Measurements from ENCODE around the gene SLC13A3. TPM values are rescaled to one million over a fixed set of nuclear protein-coding genes. Genes with fewer than 3 reads are reported as not detected.

Gene SLC13A3
- total and polyA plus RNA-seq, 2 donors from 2014 or later = 31.5 to 241 TPM

DNA sequence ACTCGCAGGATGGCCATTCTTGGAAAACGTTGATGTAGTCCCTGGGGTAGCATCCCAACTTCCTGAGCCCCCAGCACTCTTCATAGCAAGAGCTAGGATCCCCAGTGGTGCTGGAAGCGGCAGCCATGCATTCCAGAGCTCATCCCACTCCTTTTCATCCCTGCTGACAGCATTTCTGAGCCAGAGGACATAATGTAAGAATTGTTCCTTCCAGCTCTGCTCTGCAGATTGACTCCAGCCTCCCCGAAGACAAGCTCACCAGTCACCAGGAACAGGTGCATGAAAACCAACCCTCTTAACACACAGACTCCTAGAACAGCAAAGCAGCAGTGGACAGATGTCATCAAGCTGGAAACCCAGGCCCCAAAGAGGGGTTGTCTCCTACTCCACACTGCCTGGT, 3.8 kb downstream of the SLC13A3 start:
- Histone ChIP-seq H3K4me3 (ENCODE audit: low read length in 3 of 3) (peak overlapping the region in 2 of 3 donors; percentile 73 to 85), H3K4me1 (ENCODE audit: control insufficient read depth in 2 of 3, insufficient read depth in 2 of 3, low read depth in 1 of 3, low read length in 3 of 3) (peaks cover 0 to 5% (median 0%) of the 10 kb centered on the region in 3 donors), H3K9me3 (ENCODE audit: control insufficient read depth in 2 of 3, insufficient read depth in 1 of 3, low read length in 3 of 3) (no peaks in the 10 kb centered on the region), H3K36me3 (ENCODE audit: control insufficient read depth in 2 of 3, insufficient read depth in 3 of 3, low read length in 3 of 3) (peaks cover 0 to 6% (median 0%) of the 10 kb centered on the region in 3 donors), H3K9ac (ENCODE audit: low read length in 3 of 3) (peak overlapping the region in 1 of 3 donors; percentile 37), H3K27me3 (ENCODE audit: control insufficient read depth, insufficient read depth, low read length) (no peaks in the 10 kb centered on the region), H3K27ac (ENCODE audit: low read depth in 2 of 2, low read length in 2 of 2) (peak overlapping the region; percentile 63 to 81)
- TF ChIP-seq, protein P1, sequence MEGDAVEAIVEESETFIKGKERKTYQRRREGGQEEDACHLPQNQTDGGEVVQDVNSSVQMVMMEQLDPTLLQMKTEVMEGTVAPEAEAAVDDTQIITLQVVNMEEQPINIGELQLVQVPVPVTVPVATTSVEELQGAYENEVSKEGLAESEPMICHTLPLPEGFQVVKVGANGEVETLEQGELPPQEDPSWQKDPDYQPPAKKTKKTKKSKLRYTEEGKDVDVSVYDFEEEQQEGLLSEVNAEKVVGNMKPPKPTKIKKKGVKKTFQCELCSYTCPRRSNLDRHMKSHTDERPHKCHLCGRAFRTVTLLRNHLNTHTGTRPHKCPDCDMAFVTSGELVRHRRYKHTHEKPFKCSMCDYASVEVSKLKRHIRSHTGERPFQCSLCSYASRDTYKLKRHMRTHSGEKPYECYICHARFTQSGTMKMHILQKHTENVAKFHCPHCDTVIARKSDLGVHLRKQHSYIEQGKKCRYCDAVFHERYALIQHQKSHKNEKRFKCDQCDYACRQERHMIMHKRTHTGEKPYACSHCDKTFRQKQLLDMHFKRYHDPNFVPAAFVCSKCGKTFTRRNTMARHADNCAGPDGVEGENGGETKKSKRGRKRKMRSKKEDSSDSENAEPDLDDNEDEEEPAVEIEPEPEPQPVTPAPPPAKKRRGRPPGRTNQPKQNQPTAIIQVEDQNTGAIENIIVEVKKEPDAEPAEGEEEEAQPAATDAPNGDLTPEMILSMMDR (IDR thresholded peaks at IDR 0.05; ENCODE audit: borderline replicate concordance, extremely low read depth, insufficient read depth) = no peak
- no peak for DNase-seq
- intact Hi-C loops (cut with DNase I) = no loop called here
- no peak for FAIRE-seq

DNA sequence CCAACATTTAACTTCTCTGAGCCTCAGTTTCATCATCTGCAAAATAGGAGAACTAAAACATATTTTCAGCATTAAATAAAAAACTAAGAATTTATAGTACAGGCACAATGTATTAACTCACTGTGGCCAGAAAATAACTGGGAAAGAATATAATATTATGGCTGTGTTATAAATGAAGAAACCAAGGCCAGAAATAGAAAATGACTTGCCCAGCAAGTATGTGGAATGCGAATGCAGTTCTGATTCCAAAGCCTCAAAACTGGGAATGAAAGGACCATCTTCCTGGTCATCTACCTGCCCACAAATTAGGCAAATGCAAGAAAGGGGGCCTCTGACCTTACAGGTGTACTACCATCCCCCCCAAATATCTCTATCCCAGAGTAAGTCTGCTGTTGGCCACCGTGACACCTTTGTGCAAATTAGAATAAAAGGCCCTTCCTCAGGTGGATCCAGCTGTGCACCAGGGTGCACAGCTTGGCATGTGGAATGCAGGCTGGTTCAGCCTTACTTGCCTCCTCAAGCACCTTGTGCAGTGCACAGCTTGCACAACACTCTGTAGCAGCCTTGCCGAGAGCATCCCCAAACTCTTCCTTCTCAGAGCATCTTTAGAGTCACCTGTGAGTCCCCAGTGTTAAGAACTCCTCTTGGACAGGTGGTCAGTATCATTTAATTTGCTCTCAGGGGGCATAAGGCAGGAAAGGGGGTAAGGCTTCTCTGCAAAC, 4.4 kb downstream of the SLC13A3 start:
- intact Hi-C loops (cut with DNase I) = no loop called here
- FAIRE-seq = no peak
- Histone ChIP-seq H3K9me3 (ENCODE audit: control insufficient read depth in 2 of 3, insufficient read depth in 1 of 3, low read length in 3 of 3) (no peaks in the 10 kb centered on the region), H3K4me1 (ENCODE audit: control insufficient read depth in 2 of 3, insufficient read depth in 2 of 3, low read depth in 1 of 3, low read length in 3 of 3) (peaks cover 0 to 5% (median 0%) of the 10 kb centered on the region in 3 donors), H3K4me3 (ENCODE audit: low read length in 3 of 3) (peak overlapping the region in 2 of 3 donors; percentile 73 to 85), H3K36me3 (ENCODE audit: control insufficient read depth in 2 of 3, insufficient read depth in 3 of 3, low read length in 3 of 3) (peaks cover 0 to 6% (median 0%) of the 10 kb centered on the region in 3 donors), H3K9ac (ENCODE audit: low read length in 3 of 3) (peak overlapping the region in 1 of 3 donors; percentile 37), H3K27me3 (ENCODE audit: control insufficient read depth, insufficient read depth, low read length) (no peaks in the 10 kb centered on the region), H3K27ac (ENCODE audit: low read depth in 2 of 2, low read length in 2 of 2) (peak overlapping the region; percentile 63 to 81)
- TF ChIP-seq, protein P1 (IDR thresholded peaks at IDR 0.05; ENCODE audit: borderline replicate concordance, extremely low read depth, insufficient read depth) = no peak
- DNase-seq = no peak

DNA sequence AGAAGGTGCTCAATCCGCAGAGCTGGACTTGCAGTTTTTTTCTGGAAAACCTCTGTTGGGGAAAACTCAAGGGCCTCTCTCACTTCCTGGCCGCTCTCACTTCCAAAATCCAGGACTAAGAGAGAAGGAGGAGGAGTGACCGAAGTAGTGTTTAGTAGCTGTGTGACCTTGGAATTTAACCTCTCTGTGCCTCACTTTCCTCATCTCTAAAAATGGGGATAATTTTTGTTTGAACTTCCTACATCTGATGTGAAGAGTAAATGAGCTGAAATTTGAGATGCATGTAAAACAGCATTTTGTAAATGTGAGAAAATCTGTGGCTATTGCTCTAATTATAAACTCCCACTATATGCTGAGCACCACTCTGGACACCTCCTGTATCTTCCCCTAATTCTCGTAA, 5.1 kb downstream of the SLC13A3 start:
- FAIRE-seq (no peak), DNase-seq (no peak)
- H3K27me3 ChIP-seq (ENCODE audit: control insufficient read depth, insufficient read depth, low read length) = no peaks in the 10 kb centered on the region
- H3K4me3 ChIP-seq (ENCODE audit: low read length in 3 of 3) = peak overlapping the region in 2 of 3 donors; percentile 14 to 73
- H3K27ac ChIP-seq (ENCODE audit: low read depth in 2 of 2, low read length in 2 of 2) = peak overlapping the region; percentile 29 to 44
- no peak overlapping the region for H3K9ac ChIP-seq (ENCODE audit: low read length in 3 of 3)
- peaks cover 0 to 5% (median 0%) of the 10 kb centered on the region in 3 donors for H3K4me1 ChIP-seq (ENCODE audit: control insufficient read depth in 2 of 3, insufficient read depth in 2 of 3, low read depth in 1 of 3, low read length in 3 of 3)
- no peaks in the 10 kb centered on the region for H3K9me3 ChIP-seq (ENCODE audit: control insufficient read depth in 2 of 3, insufficient read depth in 1 of 3, low read length in 3 of 3)
- intact Hi-C loops (cut with DNase I) = no loop called here
- TF ChIP-seq, protein P1 (IDR thresholded peaks at IDR 0.05; ENCODE audit: borderline replicate concordance, extremely low read depth, insufficient read depth) = no peak
- H3K36me3 ChIP-seq (ENCODE audit: control insufficient read depth in 2 of 3, insufficient read depth in 3 of 3, low read length in 3 of 3) = peaks cover 0 to 6% (median 0%) of the 10 kb centered on the region in 3 donors
